ENCODE measurements around the gene CCDC137. TPM values are rescaled to one million over a fixed set of nuclear protein-coding genes. Genes with fewer than 3 reads are reported as not detected.

The CCDC137 gene
- polyA plus RNA-seq, 1 of the 3 experiments (the other 2 are of a cell fraction), result 62.4 TPM

DNA sequence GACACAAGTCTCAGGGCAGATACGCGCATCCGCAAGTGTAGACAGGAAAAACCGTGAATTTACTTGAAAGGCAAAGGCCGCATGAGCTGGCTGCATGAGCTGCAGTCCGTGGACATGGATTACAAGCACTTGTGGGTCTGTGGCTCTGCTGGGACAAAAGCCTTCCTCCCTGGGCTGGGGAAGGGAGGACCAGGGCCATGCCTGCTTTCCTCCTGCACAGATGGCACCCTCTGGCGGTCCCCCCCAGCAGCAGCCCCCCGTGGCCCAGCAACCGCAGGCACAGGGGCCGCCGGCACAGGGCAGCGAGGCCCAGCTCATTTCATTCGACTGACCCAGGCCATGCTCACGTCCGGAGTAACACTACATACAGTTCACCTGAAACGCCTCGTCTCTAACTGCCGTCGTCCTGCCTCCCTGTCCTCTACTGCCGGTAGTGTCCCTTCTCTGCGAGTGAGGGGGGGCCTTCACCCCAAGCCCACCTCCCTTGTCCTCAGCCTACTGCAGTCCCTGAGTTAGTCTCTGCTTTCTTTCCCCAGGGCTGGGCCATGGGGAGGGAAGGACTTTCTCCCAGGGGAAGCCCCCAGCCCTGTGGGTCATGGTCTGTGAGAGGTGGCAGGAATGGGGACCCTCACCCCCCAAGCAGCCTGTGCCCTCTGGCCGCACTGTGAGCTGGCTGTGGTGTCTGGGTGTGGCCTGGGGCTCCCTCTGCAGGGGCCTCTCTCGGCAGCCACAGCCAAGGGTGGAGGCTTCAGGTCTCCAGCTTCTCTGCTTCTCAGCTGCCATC is 34.9 kb downstream of the CCDC137 start:
- H3K9me3 ChIP-seq, result no peaks in the 10 kb centered on the region
- peaks cover 38% of the 10 kb centered on the region for H4K20me1 ChIP-seq (ENCODE audit: insufficient read depth)
- H3K4me2 ChIP-seq, result peak overlapping the region; percentile 97
- ChIA-PET POLR2A (interaction anchor here (0.8 to 4.1 kb wide), 7 partner anchors 8 to 132 kb away, joined by 3 to 33 read pairs (median 9); partner anchors contain the start of genes ARL16, HGS, MCRIP1 and SLC25A10), CTCF (interaction anchor here (0.5 to 2.6 kb wide), 9 partner anchors 8 to 168 kb away, joined by 3 to 17 read pairs (median 3); partner anchors contain the start of genes ARL16, CCDC137, HGS and NPLOC4)
- H3K4me3 ChIP-seq (ENCODE audit: low read depth in 2 of 2, low read length in 1 of 2), result peak overlapping the region; percentile 86 to 95
- H2AFZ ChIP-seq (ENCODE audit: low read depth), result no peak overlapping the region
- peak overlapping the region in 1 of 2 experiments; percentile 84; a peak in 2 of 4 replicates for H3K27ac ChIP-seq (ENCODE audit: low read depth in 2 of 2, low read length in 1 of 2)
- H3K9ac ChIP-seq, result peak overlapping the region; percentile 98; the same call in 1 of the 2 replicates
- no peaks in the 10 kb centered on the region for H3K27me3 ChIP-seq (ENCODE audit: insufficient read depth)
- 80% methylated on average over 20 of the region's 23 CpGs for WGBS (ENCODE audit: low lambda C conversion rate)
- H3K36me3 ChIP-seq (replicated peaks in 1 of 2; ENCODE audit: control insufficient read depth in 1 of 2, insufficient read depth in 2 of 2, low read length in 1 of 2), result peaks cover 50 to 71% of the 10 kb centered on the region in 2 experiments
- DNase-seq, result no peak
- peaks cover 95% of the 10 kb centered on the region for H3K79me2 ChIP-seq (ENCODE audit: insufficient read depth)
- TF ChIP-seq POLR2AphosphoS5 (IDR thresholded peaks at IDR 0.05; ENCODE audit: low read depth, low read length) (no peak; the same call in 1 of the 2 replicates), FOXJ3 (CRISPR knock-in tag; IDR thresholded peaks at IDR 0.05) (no peak)
- TF ChIP-seq, protein P1, sequence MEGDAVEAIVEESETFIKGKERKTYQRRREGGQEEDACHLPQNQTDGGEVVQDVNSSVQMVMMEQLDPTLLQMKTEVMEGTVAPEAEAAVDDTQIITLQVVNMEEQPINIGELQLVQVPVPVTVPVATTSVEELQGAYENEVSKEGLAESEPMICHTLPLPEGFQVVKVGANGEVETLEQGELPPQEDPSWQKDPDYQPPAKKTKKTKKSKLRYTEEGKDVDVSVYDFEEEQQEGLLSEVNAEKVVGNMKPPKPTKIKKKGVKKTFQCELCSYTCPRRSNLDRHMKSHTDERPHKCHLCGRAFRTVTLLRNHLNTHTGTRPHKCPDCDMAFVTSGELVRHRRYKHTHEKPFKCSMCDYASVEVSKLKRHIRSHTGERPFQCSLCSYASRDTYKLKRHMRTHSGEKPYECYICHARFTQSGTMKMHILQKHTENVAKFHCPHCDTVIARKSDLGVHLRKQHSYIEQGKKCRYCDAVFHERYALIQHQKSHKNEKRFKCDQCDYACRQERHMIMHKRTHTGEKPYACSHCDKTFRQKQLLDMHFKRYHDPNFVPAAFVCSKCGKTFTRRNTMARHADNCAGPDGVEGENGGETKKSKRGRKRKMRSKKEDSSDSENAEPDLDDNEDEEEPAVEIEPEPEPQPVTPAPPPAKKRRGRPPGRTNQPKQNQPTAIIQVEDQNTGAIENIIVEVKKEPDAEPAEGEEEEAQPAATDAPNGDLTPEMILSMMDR (IDR thresholded peaks at IDR 0.05), result peak; percentile 29; the same call in 1 of the 2 replicates
- H3K9me2 ChIP-seq, result no peaks in the 10 kb centered on the region
- peaks cover 54% of the 10 kb centered on the region for H3F3A ChIP-seq (replicated peaks; ENCODE audit: insufficient read depth)
- peaks cover 14 to 29% of the 10 kb centered on the region in 2 experiments; a peak in 3 of 4 replicates for H3K4me1 ChIP-seq (ENCODE audit: control insufficient read depth in 1 of 2, insufficient read depth in 2 of 2, low read depth in 1 of 2, low read length in 1 of 2)

DNA sequence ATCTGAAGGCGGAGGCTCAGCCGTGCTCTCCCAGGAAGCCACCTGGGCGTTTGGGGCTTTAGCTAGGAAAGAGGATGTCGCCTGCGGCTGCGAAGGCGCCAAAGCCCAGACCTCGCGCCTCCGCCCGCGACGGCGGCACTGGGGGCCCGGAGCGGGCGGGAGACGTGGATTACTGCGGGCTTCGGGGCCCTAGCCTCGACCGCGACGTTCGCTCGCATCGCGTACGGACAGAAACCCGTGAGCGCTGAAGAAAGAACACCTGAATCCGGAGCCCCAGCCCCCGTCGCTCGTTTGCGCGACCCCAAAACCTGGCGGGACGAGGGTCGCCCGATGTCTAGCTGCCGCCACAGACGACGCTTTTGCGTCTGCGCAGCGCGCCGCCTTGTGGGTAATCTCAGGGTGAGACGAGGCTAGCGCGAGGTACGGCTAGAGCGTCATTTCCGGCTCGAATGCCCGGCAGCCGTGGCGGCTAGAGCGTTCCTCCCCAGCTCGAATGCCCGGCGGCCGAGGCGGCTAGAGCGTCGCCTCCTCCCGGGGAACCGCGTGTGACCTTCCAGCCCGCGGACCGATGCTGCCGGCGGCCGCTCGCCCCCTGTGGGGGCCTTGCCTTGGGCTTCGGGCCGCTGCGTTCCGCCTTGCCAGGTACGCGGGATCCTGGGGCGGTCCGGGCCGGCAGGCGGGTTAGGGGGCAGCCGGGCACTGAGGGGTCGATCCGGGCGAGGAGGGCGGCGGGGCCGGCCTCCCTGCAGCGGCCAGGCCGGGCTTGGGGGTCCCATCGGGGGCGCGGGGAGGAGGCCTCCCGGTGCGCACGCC is 36.6 kb downstream of the CCDC137 start, which contains the start of gene MRPL12:
MRPL12 (plus strand) TSS at position 434 of the 813 bp plus-strand sequence; CDS start at position 569, 135 bp downstream.
- H3K27ac ChIP-seq (ENCODE audit: low read depth in 2 of 2, low read length in 1 of 2), result peak within 1 kb of the TSS; percentile 78 to 84
- peaks cover 53 to 65% of the 10 kb centered on the region in 2 experiments for H3K36me3 ChIP-seq (replicated peaks in 1 of 2; ENCODE audit: control insufficient read depth in 1 of 2, insufficient read depth in 2 of 2, low read length in 1 of 2)
- peaks cover 79% of the 10 kb centered on the region for H3K79me2 ChIP-seq (ENCODE audit: insufficient read depth)
- WGBS (ENCODE audit: low lambda C conversion rate), result under 1% methylated on average over 66 of the region's 102 CpGs
- ChIA-PET CTCF (interaction anchor here (0.7 to 2.6 kb wide), 8 partner anchors 11 to 167 kb away, joined by 3 to 17 read pairs (median 4); partner anchors contain the start of genes ARL16, CCDC137, HGS and OXLD1), POLR2A (interaction anchor here (0.7 to 4.1 kb wide), 18 partner anchors 8 to 403 kb away, joined by 3 to 33 read pairs (median 4); partner anchors contain the start of genes ARL16, CCDC137, HGS and OXLD1)
- no peaks in the 10 kb centered on the region for H3K9me2 ChIP-seq
- H3K27me3 ChIP-seq (ENCODE audit: insufficient read depth), result no peaks in the 10 kb centered on the region
- H3K4me3 ChIP-seq (ENCODE audit: low read depth in 2 of 2, low read length in 1 of 2), result peak within 1 kb of the TSS; percentile 86 to 95
- DNase-seq, result peak; percentile 100
- H3K4me1 ChIP-seq (ENCODE audit: control insufficient read depth in 1 of 2, insufficient read depth in 2 of 2, low read depth in 1 of 2, low read length in 1 of 2), result peaks cover 14 to 29% of the 10 kb centered on the region in 2 experiments; a peak in 3 of 4 replicates
- H3F3A ChIP-seq (replicated peaks; ENCODE audit: insufficient read depth), result peaks cover 53% of the 10 kb centered on the region
- H3K4me2 ChIP-seq, result peak within 1 kb of the TSS; percentile 97
- H2AFZ ChIP-seq (ENCODE audit: low read depth), result 0 out of 2 replicates have a peak within 1 kb of the TSS, but pooled peaks have one; percentile 29
- H4K20me1 ChIP-seq (ENCODE audit: insufficient read depth), result peaks cover 32% of the 10 kb centered on the region
- no peaks in the 10 kb centered on the region for H3K9me3 ChIP-seq
- H3K9ac ChIP-seq, result peak within 1 kb of the TSS; percentile 98
- TF ChIP-seq CHD2 (IDR thresholded peaks at IDR 0.05; ENCODE audit: low read length, partially characterized antibody) (peak; percentile 99), RXRA (IDR thresholded peaks at IDR 0.05; ENCODE audit: borderline replicate concordance, low read depth) (no peak; the same call in 1 of the 2 replicates), RCOR1 (IDR thresholded peaks at IDR 0.05; ENCODE audit: low read length) (peak; percentile 49), NRF1 (IDR thresholded peaks at IDR 0.05; ENCODE audit: low read depth, low read length) (peak; percentile 90), TAF1 (IDR thresholded peaks at IDR 0.05; ENCODE audit: borderline replicate concordance, low read depth, low read length) (peak; percentile 96), TEAD4 (IDR thresholded peaks at IDR 0.05; ENCODE audit: borderline replicate concordance, insufficient read depth) (no peak), JUND (IDR thresholded peaks at IDR 0.05) (no peak)
- TF ChIP-seq, protein P2, sequence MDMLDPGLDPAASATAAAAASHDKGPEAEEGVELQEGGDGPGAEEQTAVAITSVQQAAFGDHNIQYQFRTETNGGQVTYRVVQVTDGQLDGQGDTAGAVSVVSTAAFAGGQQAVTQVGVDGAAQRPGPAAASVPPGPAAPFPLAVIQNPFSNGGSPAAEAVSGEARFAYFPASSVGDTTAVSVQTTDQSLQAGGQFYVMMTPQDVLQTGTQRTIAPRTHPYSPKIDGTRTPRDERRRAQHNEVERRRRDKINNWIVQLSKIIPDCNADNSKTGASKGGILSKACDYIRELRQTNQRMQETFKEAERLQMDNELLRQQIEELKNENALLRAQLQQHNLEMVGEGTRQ (IDR thresholded peaks at IDR 0.05; ENCODE audit: borderline replicate concordance, low read depth, low read length), result no peak
- TF ChIP-seq, protein P3, sequence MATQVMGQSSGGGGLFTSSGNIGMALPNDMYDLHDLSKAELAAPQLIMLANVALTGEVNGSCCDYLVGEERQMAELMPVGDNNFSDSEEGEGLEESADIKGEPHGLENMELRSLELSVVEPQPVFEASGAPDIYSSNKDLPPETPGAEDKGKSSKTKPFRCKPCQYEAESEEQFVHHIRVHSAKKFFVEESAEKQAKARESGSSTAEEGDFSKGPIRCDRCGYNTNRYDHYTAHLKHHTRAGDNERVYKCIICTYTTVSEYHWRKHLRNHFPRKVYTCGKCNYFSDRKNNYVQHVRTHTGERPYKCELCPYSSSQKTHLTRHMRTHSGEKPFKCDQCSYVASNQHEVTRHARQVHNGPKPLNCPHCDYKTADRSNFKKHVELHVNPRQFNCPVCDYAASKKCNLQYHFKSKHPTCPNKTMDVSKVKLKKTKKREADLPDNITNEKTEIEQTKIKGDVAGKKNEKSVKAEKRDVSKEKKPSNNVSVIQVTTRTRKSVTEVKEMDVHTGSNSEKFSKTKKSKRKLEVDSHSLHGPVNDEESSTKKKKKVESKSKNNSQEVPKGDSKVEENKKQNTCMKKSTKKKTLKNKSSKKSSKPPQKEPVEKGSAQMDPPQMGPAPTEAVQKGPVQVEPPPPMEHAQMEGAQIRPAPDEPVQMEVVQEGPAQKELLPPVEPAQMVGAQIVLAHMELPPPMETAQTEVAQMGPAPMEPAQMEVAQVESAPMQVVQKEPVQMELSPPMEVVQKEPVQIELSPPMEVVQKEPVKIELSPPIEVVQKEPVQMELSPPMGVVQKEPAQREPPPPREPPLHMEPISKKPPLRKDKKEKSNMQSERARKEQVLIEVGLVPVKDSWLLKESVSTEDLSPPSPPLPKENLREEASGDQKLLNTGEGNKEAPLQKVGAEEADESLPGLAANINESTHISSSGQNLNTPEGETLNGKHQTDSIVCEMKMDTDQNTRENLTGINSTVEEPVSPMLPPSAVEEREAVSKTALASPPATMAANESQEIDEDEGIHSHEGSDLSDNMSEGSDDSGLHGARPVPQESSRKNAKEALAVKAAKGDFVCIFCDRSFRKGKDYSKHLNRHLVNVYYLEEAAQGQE (IDR thresholded peaks at IDR 0.05; ENCODE audit: low read depth, low read length), result peak; percentile 52; the same call in 1 of the 2 replicates
- TF ChIP-seq, protein P4, sequence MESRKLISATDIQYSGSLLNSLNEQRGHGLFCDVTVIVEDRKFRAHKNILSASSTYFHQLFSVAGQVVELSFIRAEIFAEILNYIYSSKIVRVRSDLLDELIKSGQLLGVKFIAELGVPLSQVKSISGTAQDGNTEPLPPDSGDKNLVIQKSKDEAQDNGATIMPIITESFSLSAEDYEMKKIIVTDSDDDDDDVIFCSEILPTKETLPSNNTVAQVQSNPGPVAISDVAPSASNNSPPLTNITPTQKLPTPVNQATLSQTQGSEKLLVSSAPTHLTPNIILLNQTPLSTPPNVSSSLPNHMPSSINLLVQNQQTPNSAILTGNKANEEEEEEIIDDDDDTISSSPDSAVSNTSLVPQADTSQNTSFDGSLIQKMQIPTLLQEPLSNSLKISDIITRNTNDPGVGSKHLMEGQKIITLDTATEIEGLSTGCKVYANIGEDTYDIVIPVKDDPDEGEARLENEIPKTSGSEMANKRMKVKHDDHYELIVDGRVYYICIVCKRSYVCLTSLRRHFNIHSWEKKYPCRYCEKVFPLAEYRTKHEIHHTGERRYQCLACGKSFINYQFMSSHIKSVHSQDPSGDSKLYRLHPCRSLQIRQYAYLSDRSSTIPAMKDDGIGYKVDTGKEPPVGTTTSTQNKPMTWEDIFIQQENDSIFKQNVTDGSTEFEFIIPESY (IDR thresholded peaks at IDR 0.05; ENCODE audit: borderline replicate concordance, low read depth), result peak; percentile 99
